K562 (cell line): ENCODE measurements around the gene RAP1GDS1. TPM values are rescaled to one million over a fixed set of nuclear protein-coding genes. Genes with fewer than 3 reads are reported as not detected.

Source experiments
- ATAC-seq: fragments of 200-7000 bp; cut with Tn5 transposase; 3 replicates; pipeline ENCODE4 v1.9.1; 2020; ENCODE audit warnings: moderate library complexity
- BruUV-seq: library from RNA; stranded (reverse); fragments of 400-500 nt; replicated peaks from 2 replicates; lab custom pipeline; 2021; lab: Mats Ljungman, UMichigan
- CTCF ChIA-PET: fragments of 300-600 bp; formaldehyde crosslinking; extraction: SDS; loops from one replicate; lab custom pipeline; 2021; ENCODE audit warnings: low intra/inter-chr PET ratio; lab: Yijun Ruan, JAX
- POLR2A ChIA-PET: fragments of 300-600, 350-650 bp; sonication (Branson Sonifier 250); formaldehyde crosslinking; extraction: SDS; loops from one replicate; lab custom pipeline; 2021; ENCODE audit warnings: antibody characterized with exemption, inconsistent platforms; lab: Yijun Ruan, JAX
- DNase-seq, 4 experiments: peaks; one replicate each; pipeline versions ENCODE4 v3.0.0 to v3.0.0-alpha.2; 2011 to 2018; ENCODE audit warnings: low spot score in 3 of 4, mixed read lengths in 3 of 4; ENCODE audit errors: extremely low read depth in 1 of 4
- FAIRE-seq: peaks from 2 replicates; lab custom pipeline; 2011; peaks lifted over from hg19 to GRCh38; lab: Jason Lieb, UNC
- H2AFZ ChIP-seq: 2 replicates; pipeline ENCODE4 v1.6.0; 2011; ENCODE audit warnings: low read depth, low read length, control low read depth, inconsistent platforms
- H3K27ac ChIP-seq: fragments of 200-600 bp; 3 replicates; pipeline ENCODE4 v1.8.0; 2011; ENCODE audit warnings: low read depth, mild to moderate bottlenecking, control low read depth, inconsistent platforms, low read length, moderate library complexity, mixed read lengths; ENCODE audit errors: extremely low read depth
- H3K27me3 ChIP-seq, 2 experiments: fragments of 300-600 bp in 1 of 2; 2 replicates in 1 of 2; 3 replicates in 1 of 2; pipeline versions ENCODE4 v1.6.0 to v1.8.0; 2011; ENCODE audit warnings: inconsistent platforms in 2 of 2, low read length in 2 of 2, mild to moderate bottlenecking in 1 of 2, mixed read lengths in 1 of 2, moderate library complexity in 1 of 2; ENCODE audit not compliant: control insufficient read depth in 2 of 2, insufficient read depth in 2 of 2
- H3K36me3 ChIP-seq: fragments of 300-600 bp; 3 replicates; pipeline ENCODE4 v1.8.0; 2011; ENCODE audit warnings: mild to moderate bottlenecking, low read length, inconsistent platforms; ENCODE audit not compliant: control insufficient read depth, insufficient read depth
- H3K4me1 ChIP-seq, 2 experiments: fragments of 200-600 bp in 1 of 2; replicated peaks in 1 of 2; 2 replicates in 1 of 2; 3 replicates in 1 of 2; pipeline versions ENCODE4 v1.5.1 to v1.8.0; 2011; ENCODE audit warnings: inconsistent platforms in 2 of 2, low read length in 2 of 2, mild to moderate bottlenecking in 1 of 2, mixed read lengths in 1 of 2, moderate library complexity in 1 of 2; ENCODE audit not compliant: control insufficient read depth in 2 of 2, insufficient read depth in 2 of 2
- H3K4me2 ChIP-seq: 2 replicates; pipeline ENCODE4 v1.6.1; 2011; ENCODE audit warnings: low read length, control low read depth, inconsistent platforms, mixed read lengths; ENCODE audit not compliant: insufficient read depth
- H3K4me3 ChIP-seq: fragments of 200-600 bp; sonication (generic), shearing (Covaris generic); 2 replicates; pipeline ENCODE4 v1.5.1; 2016; ENCODE audit warnings: control low read depth, inconsistent platforms
- H3K79me2 ChIP-seq: fragments of 200-600 bp; 3 replicates; pipeline ENCODE4 v1.8.0; 2011; ENCODE audit warnings: low read length, inconsistent platforms; ENCODE audit not compliant: control insufficient read depth, insufficient read depth
- H3K9ac ChIP-seq, 2 experiments: 2 replicates each; pipeline versions ENCODE4 v1.6.0 to v1.6.1; 2011; ENCODE audit warnings: low read depth in 2 of 2, low read length in 2 of 2, control low read depth in 1 of 2, inconsistent platforms in 1 of 2, mild to moderate bottlenecking in 1 of 2, mixed read lengths in 1 of 2; ENCODE audit not compliant: insufficient read depth in 1 of 2
- H3K9me1 ChIP-seq: one replicate; pipeline ENCODE4 v1.6.0; 2011; ENCODE audit warnings: inconsistent platforms, mild to moderate bottlenecking, low read length, moderate library complexity; ENCODE audit not compliant: control insufficient read depth, insufficient read depth
- H3K9me3 ChIP-seq: replicated peaks from 2 replicates; pipeline ENCODE4 v1.5.1; 2011; ENCODE audit warnings: low read depth, low read length, inconsistent platforms; ENCODE audit not compliant: control insufficient read depth, insufficient read depth
- H4K20me1 ChIP-seq: replicated peaks from 2 replicates; pipeline ENCODE4 v1.6.1; 2011; ENCODE audit warnings: low read length, inconsistent platforms, mixed read lengths; ENCODE audit not compliant: control insufficient read depth, insufficient read depth
- BHLHE40 ChIP-seq: IDR thresholded peaks from 2 replicates; pipeline ENCODE4 v1.6.1; 2011; ENCODE audit warnings: low read length, improper control_type of control experiment
- CHCHD3 ChIP-seq: fragments of 250-450 bp; sonication (Bioruptor Pico); IDR thresholded peaks from 2 replicates; pipeline ENCODE4 v2.1.2; 2022; ENCODE audit warnings: mild to moderate bottlenecking
- EZH2 ChIP-seq: IDR thresholded peaks from 2 replicates; pipeline ENCODE4 v1.6.1; 2012; ENCODE audit warnings: low read depth, mild to moderate bottlenecking, inconsistent platforms, low read length, borderline replicate concordance
- FIP1L1 ChIP-seq: fragments of 200-400 bp; formaldehyde crosslinking; IDR thresholded peaks from 2 replicates; pipeline ENCODE4 v1.6.1; 2018; ENCODE audit warnings: mild to moderate bottlenecking, low read depth, low read length; ENCODE audit not compliant: poor library complexity, severe bottlenecking
- HCFC1 ChIP-seq: IDR thresholded peaks from 2 replicates; pipeline ENCODE4 v1.6.1; 2012; ENCODE audit warnings: low read depth, low read length, improper control_type of control experiment
- KLF6 ChIP-seq: fragments of 250-450 bp; sonication (Bioruptor Pico); IDR thresholded peaks from 2 replicates; pipeline ENCODE4 v1.4.0; 2020; ENCODE audit warnings: mild to moderate bottlenecking, moderate library complexity, borderline replicate concordance
- L3MBTL2 ChIP-seq: fragments of 450-650 bp; IDR thresholded peaks from 2 replicates; pipeline ENCODE4 v1.6.1; 2016; ENCODE audit warnings: mild to moderate bottlenecking, moderate library complexity
- MBD2 ChIP-seq: sonication (generic); IDR thresholded peaks from 2 replicates; pipeline ENCODE4 v1.6.1; 2016; ENCODE audit warnings: low read depth, borderline replicate concordance
- MCM5 ChIP-seq: fragments of 450-650 bp; IDR thresholded peaks from 2 replicates; pipeline ENCODE4 v1.6.1; 2016; ENCODE audit warnings: low read depth
- SP2 ChIP-seq: IDR thresholded peaks from 2 replicates; pipeline ENCODE4 v1.6.1; 2011; ENCODE audit warnings: mild to moderate bottlenecking, low read depth, low read length, moderate library complexity; ENCODE audit not compliant: poor library complexity, severe bottlenecking; ENCODE audit errors: extremely low read depth
- TBP ChIP-seq: optimal IDR thresholded peaks from 2 replicates; pipeline ENCODE3; 2011; ENCODE audit warnings: low read depth, low read length, improper control_type of control experiment
- ZFP1 ChIP-seq: fragments of 450-650 bp; formaldehyde crosslinking; IDR thresholded peaks from 2 replicates; pipeline ENCODE4 v1.4.0; 2020; ENCODE audit warnings: mild to moderate bottlenecking, mixed read lengths
- ZNF507 ChIP-seq: conservative IDR thresholded peaks from 2 replicates; pipeline ENCODE4 v1.6.1; 2017; ENCODE audit warnings: missing genetic modification characterization, missing compliant biosample characterization
- ZNF717 ChIP-seq: fragments of 250-450 bp; sonication (Bioruptor Pico); IDR thresholded peaks from 2 replicates; pipeline ENCODE4 v1.5.0; 2021
- WGBS: fragments of 100-300 bp; shearing (Covaris generic); methylation state at CpG from one replicate; pipeline ENCODE4 v1.1.6; 2016; ENCODE audit warnings: low coverage, mixed read lengths; ENCODE audit not compliant: insufficient coverage; ENCODE audit errors: missing lambda C conversion rate; 5-methylcytosine and 5-hydroxymethylcytosine counted together
- in situ Hi-C: fragments of 300-500 bp; cut with MboI; formaldehyde crosslinking; loops from 4 replicates; pipeline ENCODE4 v1.15.0; 2018; ENCODE audit warnings: inconsistent platforms, mixed read lengths
- intact Hi-C: fragments of 100-400 bp; cut with micrococcal nuclease; formaldehyde crosslinking; loops from 2 replicates; pipeline ENCODE4 v1.14.2; 2022
- polyA plus RNA-seq, 8 experiments: library from polyadenylated mRNA; depleted of rRNA in 4 of 8; stranded (reverse) in 5 of 8; unstranded in 3 of 8; fragments of >200 nt; fragmentation: Nextera tagmentation in 2 of 8; fragmentation: Illumina TruSeq in 1 of 8; extraction: Ambion mirVana in 2 of 8; extraction: Trizol in 1 of 8; gene quantifications; 2 replicates each; pipeline versions ENCODE4 v1.2.1 to v1.2.3, GENCODE V29; 2011 to 2014; ENCODE audit warnings: inconsistent platforms in 1 of 8, missing spikeins in 1 of 8
- total RNA-seq, 7 experiments: library from RNA; depleted of rRNA in 6 of 7; stranded (reverse); fragments of >200 nt in 6 of 7; fragmentation: Illumina TruSeq in 2 of 7; extraction: Trizol in 2 of 7; gene quantifications; 2 replicates each; pipeline versions ENCODE4 v1.2.1 to v1.2.3, GENCODE V29; 2011 to 2021; ENCODE audit warnings: low replicate concordance in 1 of 7

RAP1GDS1 gene
- total and polyA plus RNA-seq, 9 of the 15 experiments (the other 6 are each of a cell fraction or from before 2014, with no cell fraction given), result 27.2 to 55.6 (median 31.5) TPM

DNA sequence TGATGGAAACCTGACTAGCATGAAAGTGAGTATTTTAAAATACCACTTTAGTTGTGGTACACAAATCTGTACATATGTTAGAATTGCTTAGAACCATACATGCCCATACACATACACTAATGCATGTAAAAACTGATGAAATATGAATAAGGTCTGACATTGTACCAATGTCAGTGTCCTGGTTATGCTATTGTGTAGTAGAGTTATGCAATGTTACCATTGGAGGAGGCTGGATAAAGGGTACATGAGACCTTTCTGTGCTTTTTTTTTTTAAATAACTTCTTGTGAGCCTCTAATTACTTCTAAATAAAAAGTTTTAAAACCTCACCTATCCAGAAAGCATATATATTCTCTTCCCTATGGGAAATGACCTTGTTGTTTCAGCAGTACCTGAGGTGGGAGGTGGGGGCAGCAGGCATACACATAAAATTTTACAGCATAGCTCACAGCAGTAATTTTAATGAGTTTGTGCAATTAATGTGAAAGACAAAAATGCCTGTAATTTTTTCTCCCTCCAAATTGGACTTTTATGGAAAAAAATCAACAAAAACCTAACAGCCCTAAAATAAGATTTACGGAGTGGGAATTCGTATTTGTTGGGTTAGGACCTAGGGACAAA lies 97.6 kb downstream of the RAP1GDS1 start:
- intact Hi-C loops, result no loop called here
- Histone ChIP-seq H3K9me3 (no peaks in the 10 kb centered on the region), H3K79me2 (no peaks in the 10 kb centered on the region), H3K36me3 (no peaks in the 10 kb centered on the region), H3K9ac (no peak overlapping the region), H3K27me3 (no peaks in the 10 kb centered on the region), H3K4me3 (no peak overlapping the region), H3K27ac (no peak overlapping the region), H3K9me1 (no peaks in the 10 kb centered on the region), H2AFZ (no peak overlapping the region), H3K4me2 (no peak overlapping the region), H4K20me1 (no peaks in the 10 kb centered on the region), H3K4me1 (no peaks in the 10 kb centered on the region)
- CTCF ChIA-PET, result no interaction called here
- 98% methylated on average over 2 of the region's 2 CpGs for WGBS
- BruUV-seq, result no TSS peak
- ATAC-seq, result no peak
- POLR2A ChIA-PET, result no interaction called here
- TF ChIP-seq HCFC1 (no peak), ZNF507 (no peak), MCM5 (no peak), MBD2 (no peak), TBP (no peak), ZNF717 (CRISPR knock-in tag) (no peak), CHCHD3 (CRISPR knock-in tag) (no peak), EZH2 (no peak), SP2 (no peak), KLF6 (CRISPR knock-in tag) (no peak), L3MBTL2 (no peak), FIP1L1 (no peak), ZFP1 (CRISPR knock-in tag) (no peak), BHLHE40 (no peak)
- FAIRE-seq, result no peak
- in situ Hi-C loops, result no loop called here
- no peak for DNase-seq
